Stimulated activated CD8-positive, alpha-beta memory T cell treated with anti-CD3 and anti-CD28 coated beads, Interleukin-4, amount 100 ng/mL, for 1 hour (primary cell): ENCODE measurements around the gene ARHGAP21.
"Not testable (repeated sequence)": the region's sequence is repeated elsewhere in the genome, so short reads cannot be mapped to it uniquely, and the experiment has no call there.

Experiments used
- DNase-seq, 2 donors: peaks; one replicate each; pipeline ENCODE4 v3.0.0-alpha.2; 2020; ENCODE audit warnings: low read depth in 2 of 2, low spot score in 1 of 2

The ARHGAP21 gene

GRCh38 chr10:24723788-24724380, at the start of gene ARHGAP21:
Gene ARHGAP21 (minus strand): TSS chr10:24723887. CDS start chr10:24721899, 1,988 bp downstream.
- DNase-seq: no peak

- no peak for DNase-seq
These were observed 48.4 kb upstream of the ARHGAP21 start for GRCh38 chr10:24771943-24772694.

GRCh38 chr10:24764991-24765390, 41.3 kb upstream of the ARHGAP21 start:
- DNase-seq: not testable (repeated sequence)

GRCh38 chr10:24762966-24763623, 39.4 kb upstream of the ARHGAP21 start:
- no peak for DNase-seq

- DNase-seq: no peak
These were observed 38.7 kb upstream of the ARHGAP21 start for GRCh38 chr10:24762161-24762924.

- DNase-seq: no peak
These were observed 36.0 kb upstream of the ARHGAP21 start for GRCh38 chr10:24759672-24760071.

- DNase-seq: not testable (repeated sequence)
These were observed 34.6 kb upstream of the ARHGAP21 start for GRCh38 chr10:24758254-24758653.

GRCh38 chr10:24756283-24756682, 32.6 kb upstream of the ARHGAP21 start:
- no peak for DNase-seq

- no peak for DNase-seq
These were observed 28.0 kb upstream of the ARHGAP21 start for GRCh38 chr10:24751716-24752115.

- DNase-seq: no peak
These were observed 27.0 kb upstream of the ARHGAP21 start for GRCh38 chr10:24750695-24751094.

- no peak for DNase-seq
These were observed 24.5 kb upstream of the ARHGAP21 start for GRCh38 chr10:24748214-24748613.

- DNase-seq: no peak
These were observed 21.3 kb upstream of the ARHGAP21 start for GRCh38 chr10:24744946-24745345.

GRCh38 chr10:24740714-24741113, 17.0 kb upstream of the ARHGAP21 start:
- DNase-seq: no peak

GRCh38 chr10:24737001-24737400, 13.3 kb upstream of the ARHGAP21 start:
- no peak for DNase-seq

GRCh38 chr10:24731942-24732341, 8.3 kb upstream of the ARHGAP21 start:
- no peak for DNase-seq

GRCh38 chr10:24730811-24731210, 7.1 kb upstream of the ARHGAP21 start:
- no peak for DNase-seq

- no peak for DNase-seq
These were observed 4.1 kb upstream of the ARHGAP21 start for GRCh38 chr10:24727786-24728185.

GRCh38 chr10:24726626-24727025, 2.9 kb upstream of the ARHGAP21 start:
- DNase-seq: no peak

- DNase-seq: not testable (repeated sequence)
These were observed 2.3 kb upstream of the ARHGAP21 start for GRCh38 chr10:24726029-24726428.

- peak; percentile 88 to 92 for DNase-seq
These were observed 918 bp upstream of the ARHGAP21 start for GRCh38 chr10:24724381-24725228.

- no peak for DNase-seq
These were observed 300 bp downstream of the ARHGAP21 start for GRCh38 chr10:24723386-24723787.
